Ascending aorta (tissue), 2 donors: ENCODE measurements around the gene TMEM30A. TPM values are rescaled to one million over a fixed set of nuclear protein-coding genes. Genes with fewer than 3 reads are reported as not detected.

Source experiments
- DNase-seq, 2 donors: peaks; one replicate each; pipeline ENCODE4 v3.0.0-alpha.2; 2019; ENCODE audit warnings: low spot score in 2 of 2
- H3K27ac ChIP-seq, 2 donors: fragments of 200-600 bp; sonication (generic); one replicate each; pipeline ENCODE4 v1.5.1; 2016 to 2017; ENCODE audit warnings: mild to moderate bottlenecking in 1 of 2
- H3K27me3 ChIP-seq: fragments of 200-600 bp; sonication (generic); one replicate; pipeline ENCODE4 v1.5.1; 2017
- H3K36me3 ChIP-seq, 2 donors: fragments of 200-600 bp; sonication (generic); one replicate each; pipeline ENCODE4 v1.5.1; 2016
- H3K4me1 ChIP-seq, 2 donors: fragments of 200-600 bp; sonication (generic); one replicate each; pipeline ENCODE4 v1.5.1; 2016 to 2017; ENCODE audit warnings: mild to moderate bottlenecking in 1 of 2
- H3K4me3 ChIP-seq, 2 donors: fragments of 200-600 bp; sonication (generic); one replicate each; pipeline ENCODE4 v1.5.1; 2016 to 2017; ENCODE audit warnings: mild to moderate bottlenecking in 1 of 2
- H3K9me3 ChIP-seq, 2 donors: fragments of 200-600 bp; sonication (generic); one replicate each; pipeline ENCODE4 v1.5.1; 2016
- intact Hi-C: fragments of 100-400 bp; cut with DNase I; formaldehyde crosslinking; loops from one replicate; pipeline ENCODE4 v1.15.1; 2023
- total RNA-seq: library from RNA; depleted of rRNA; stranded (reverse); fragments of >200 nt; gene quantifications from one replicate; pipeline ENCODE4 v1.1.0, GENCODE V29; 2016
- TF ChIP-seq, protein P1 (sequence below), 3 experiments: fragments of 200-600 bp in 2 of 3; fragments of 450-650 bp in 1 of 3; sonication (generic) in 2 of 3; IDR thresholded peaks; one replicate each; pipeline ENCODE4 v1.5.1; 2016 to 2019; ENCODE audit warnings: antibody characterized with exemption in 3 of 3, mild to moderate bottlenecking in 1 of 3, moderate library complexity in 1 of 3

Gene TMEM30A
- total RNA-seq, 1 donor from 2014 or later = 54.8 TPM

GRCh38 chr6:75235271-75235670 lies 49.3 kb downstream of the TMEM30A start:
- Histone ChIP-seq H3K27me3 (no peaks in the 10 kb centered on the region), H3K4me1 (peaks cover 0 to 4% of the 10 kb centered on the region in 2 donors), H3K4me3 (no peak overlapping the region), H3K9me3 (no peaks in the 10 kb centered on the region), H3K27ac (no peak overlapping the region), H3K36me3 (peaks cover 28 to 33% of the 10 kb centered on the region in 2 donors)
- intact Hi-C loops = no loop called here
- TF ChIP-seq, protein P1, sequence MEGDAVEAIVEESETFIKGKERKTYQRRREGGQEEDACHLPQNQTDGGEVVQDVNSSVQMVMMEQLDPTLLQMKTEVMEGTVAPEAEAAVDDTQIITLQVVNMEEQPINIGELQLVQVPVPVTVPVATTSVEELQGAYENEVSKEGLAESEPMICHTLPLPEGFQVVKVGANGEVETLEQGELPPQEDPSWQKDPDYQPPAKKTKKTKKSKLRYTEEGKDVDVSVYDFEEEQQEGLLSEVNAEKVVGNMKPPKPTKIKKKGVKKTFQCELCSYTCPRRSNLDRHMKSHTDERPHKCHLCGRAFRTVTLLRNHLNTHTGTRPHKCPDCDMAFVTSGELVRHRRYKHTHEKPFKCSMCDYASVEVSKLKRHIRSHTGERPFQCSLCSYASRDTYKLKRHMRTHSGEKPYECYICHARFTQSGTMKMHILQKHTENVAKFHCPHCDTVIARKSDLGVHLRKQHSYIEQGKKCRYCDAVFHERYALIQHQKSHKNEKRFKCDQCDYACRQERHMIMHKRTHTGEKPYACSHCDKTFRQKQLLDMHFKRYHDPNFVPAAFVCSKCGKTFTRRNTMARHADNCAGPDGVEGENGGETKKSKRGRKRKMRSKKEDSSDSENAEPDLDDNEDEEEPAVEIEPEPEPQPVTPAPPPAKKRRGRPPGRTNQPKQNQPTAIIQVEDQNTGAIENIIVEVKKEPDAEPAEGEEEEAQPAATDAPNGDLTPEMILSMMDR (IDR thresholded peaks at IDR 0.05) = no peak
- no peak for DNase-seq

GRCh38 chr6:75234126-75234865 lies 50.3 kb downstream of the TMEM30A start:
- no peak for DNase-seq
- TF ChIP-seq, protein P1 (IDR thresholded peaks at IDR 0.05) = no peak
- no peak overlapping the region for H3K4me3 ChIP-seq
- H3K4me1 ChIP-seq = peaks cover 0 to 4% of the 10 kb centered on the region in 2 donors
- intact Hi-C loops = no loop called here
- H3K27ac ChIP-seq = peak overlapping the region; percentile 30 to 42
- no peaks in the 10 kb centered on the region for H3K9me3 ChIP-seq
- peaks cover 19 to 24% of the 10 kb centered on the region in 2 donors for H3K36me3 ChIP-seq
- H3K27me3 ChIP-seq = no peaks in the 10 kb centered on the region

- TF ChIP-seq, protein P1 (IDR thresholded peaks at IDR 0.05) = no peak
- intact Hi-C loops = no loop called here
- H3K27ac ChIP-seq = no peak overlapping the region
Measured at GRCh38 chr6:75233092-75233615, 51.4 kb downstream of the TMEM30A start.

GRCh38 chr6:75230484-75231325 lies 53.9 kb downstream of the TMEM30A start:
- Histone ChIP-seq H3K4me3 (peak overlapping the region in 1 of 2 donors; percentile 21), H3K27ac (no peak overlapping the region), H3K27me3 (no peaks in the 10 kb centered on the region), H3K4me1 (peaks cover 0 to 4% of the 10 kb centered on the region in 2 donors), H3K9me3 (no peaks in the 10 kb centered on the region), H3K36me3 (no peaks in the 10 kb centered on the region)
- intact Hi-C loops = loop anchor here (2.0 kb wide), 1 partner anchor 18 kb away; no protein-coding TSS in a partner anchor
- DNase-seq = no peak
- TF ChIP-seq, protein P1 (IDR thresholded peaks at IDR 0.05) = peak; percentile 49 to 76 (median 73)

More at GRCh38 chr6:75233092-75233615, 51.4 kb downstream of the TMEM30A start:
- H3K36me3 ChIP-seq = peaks cover 12 to 17% of the 10 kb centered on the region in 2 donors
- H3K4me1 ChIP-seq = peaks cover 0 to 4% of the 10 kb centered on the region in 2 donors
- H3K27me3 ChIP-seq = no peaks in the 10 kb centered on the region
- no peaks in the 10 kb centered on the region for H3K9me3 ChIP-seq
- H3K4me3 ChIP-seq = no peak overlapping the region
- no peak for DNase-seq

DNA sequence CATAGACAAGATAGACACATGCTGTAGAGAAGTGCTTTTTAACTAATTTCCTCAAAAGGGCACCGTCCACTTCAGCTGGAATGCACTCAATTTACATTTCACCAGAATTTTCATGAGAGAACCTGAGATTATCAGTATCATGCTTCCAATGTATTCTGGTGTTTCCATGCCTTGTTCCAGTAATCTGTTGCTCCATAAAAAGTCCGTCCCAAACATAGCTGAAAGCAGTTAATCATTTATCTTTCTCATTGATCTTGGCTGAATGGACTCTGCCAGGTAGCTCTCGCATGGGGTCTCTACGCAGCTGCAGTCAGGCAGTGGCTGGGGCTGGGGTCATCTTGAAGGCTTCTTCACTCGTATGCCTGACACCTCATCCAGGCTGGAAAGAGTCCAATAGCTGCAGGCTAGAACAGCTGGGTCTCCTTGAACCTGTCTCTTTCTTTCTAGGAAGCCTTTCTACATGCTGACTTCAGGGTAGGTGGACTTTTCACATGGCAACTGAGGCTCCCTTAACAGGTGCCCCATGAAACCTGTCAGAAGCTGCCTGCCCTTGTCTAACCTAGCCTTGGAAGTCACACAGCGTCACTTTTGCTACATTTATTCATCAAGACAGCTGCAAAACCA lies 60.2 kb downstream of the TMEM30A start:
- no peaks in the 10 kb centered on the region for H3K9me3 ChIP-seq
- no peaks in the 10 kb centered on the region for H3K27me3 ChIP-seq
- H3K27ac ChIP-seq = no peak overlapping the region
- H3K36me3 ChIP-seq = no peaks in the 10 kb centered on the region
- no peak for DNase-seq
- no peaks in the 10 kb centered on the region for H3K4me1 ChIP-seq
- H3K4me3 ChIP-seq = no peak overlapping the region
- intact Hi-C loops = no loop called here
- TF ChIP-seq, protein P1 (IDR thresholded peaks at IDR 0.05) = no peak
